GM21723 (cell line): ENCODE results near the gene SLCO2B1.

Experiments used
- ATAC-seq: cut with Tn5 transposase; IDR thresholded peaks from one replicate; pipeline ENCODE4 v1.9.1; 2021; ENCODE audit warnings: mild to moderate bottlenecking, moderate library complexity; ENCODE audit not compliant: unreplicated experiment

SLCO2B1 gene

GRCh38 chr11:75212411-75212810 is 61.5 kb downstream of the SLCO2B1 start:
- ATAC-seq: no peak

GRCh38 chr11:75214411-75214821 is 63.5 kb downstream of the SLCO2B1 start:
- no peak for ATAC-seq

- no peak for ATAC-seq
Observed at GRCh38 chr11:75214843-75215242, 63.9 kb downstream of the SLCO2B1 start.

- no peak for ATAC-seq
Observed at GRCh38 chr11:75219869-75220268, 69.0 kb downstream of the SLCO2B1 start.

- ATAC-seq: no peak
Observed at GRCh38 chr11:75223954-75224643, 73.2 kb downstream of the SLCO2B1 start.

GRCh38 chr11:75225794-75226193 is 74.9 kb downstream of the SLCO2B1 start:
- ATAC-seq: no peak

- ATAC-seq: no peak
Observed at GRCh38 chr11:75229466-75229865, 78.6 kb downstream of the SLCO2B1 start.

GRCh38 chr11:75230621-75231020 is 79.7 kb downstream of the SLCO2B1 start:
- ATAC-seq: no peak

GRCh38 chr11:75233754-75234172 is 82.9 kb downstream of the SLCO2B1 start:
- no peak for ATAC-seq

GRCh38 chr11:75236062-75236461 is 85.2 kb downstream of the SLCO2B1 start:
- ATAC-seq: no peak

- ATAC-seq: no peak
Observed at GRCh38 chr11:75237050-75237449, 86.1 kb downstream of the SLCO2B1 start.

- no peak for ATAC-seq
Observed at GRCh38 chr11:75238595-75239440, 87.9 kb downstream of the SLCO2B1 start.

- no peak for ATAC-seq
Observed at GRCh38 chr11:75239531-75240290, 88.8 kb downstream of the SLCO2B1 start.

- ATAC-seq: no peak
Observed at GRCh38 chr11:75240311-75241035, 89.6 kb downstream of the SLCO2B1 start, which contains the start of gene TPBGL. TPBGL (plus strand) TSS chr11:75240774; CDS start chr11:75241050, 276 bp downstream.

GRCh38 chr11:75241036-75241905 is 90.4 kb downstream of the SLCO2B1 start:
- peak; percentile 89 for ATAC-seq

GRCh38 chr11:75241906-75242644 is 91.2 kb downstream of the SLCO2B1 start:
- peak; percentile 10 for ATAC-seq

- no peak for ATAC-seq
Observed at GRCh38 chr11:75242722-75243600, 92.1 kb downstream of the SLCO2B1 start.
